ENCODE results near the gene LCE2C.
"Not testable (repeated sequence)": the region's sequence is repeated elsewhere in the genome, so short reads cannot be mapped to it uniquely, and the experiment has no call there.

LCE2C gene

DNA sequence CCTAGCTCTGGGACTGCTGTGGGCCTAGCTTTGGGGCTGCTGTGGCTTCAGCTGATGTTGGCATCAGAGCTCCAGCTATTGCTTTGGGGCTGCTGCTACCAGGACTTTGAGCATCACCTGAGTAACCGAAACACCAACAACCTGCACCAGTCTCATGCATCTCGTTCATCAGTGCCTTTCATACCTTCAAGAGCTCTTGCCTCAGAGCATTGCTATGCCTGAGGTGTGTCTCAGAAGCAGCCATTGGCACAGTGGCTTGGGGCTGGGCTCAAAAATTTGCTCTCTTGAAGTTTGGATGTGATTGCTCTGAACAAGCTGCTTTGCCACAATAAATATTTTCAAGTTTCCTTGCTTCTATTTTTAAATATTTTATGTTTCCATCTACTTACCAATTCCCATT lies 18.6 kb upstream of the LCE2C start:
- TF ChIP-seq, protein P1, sequence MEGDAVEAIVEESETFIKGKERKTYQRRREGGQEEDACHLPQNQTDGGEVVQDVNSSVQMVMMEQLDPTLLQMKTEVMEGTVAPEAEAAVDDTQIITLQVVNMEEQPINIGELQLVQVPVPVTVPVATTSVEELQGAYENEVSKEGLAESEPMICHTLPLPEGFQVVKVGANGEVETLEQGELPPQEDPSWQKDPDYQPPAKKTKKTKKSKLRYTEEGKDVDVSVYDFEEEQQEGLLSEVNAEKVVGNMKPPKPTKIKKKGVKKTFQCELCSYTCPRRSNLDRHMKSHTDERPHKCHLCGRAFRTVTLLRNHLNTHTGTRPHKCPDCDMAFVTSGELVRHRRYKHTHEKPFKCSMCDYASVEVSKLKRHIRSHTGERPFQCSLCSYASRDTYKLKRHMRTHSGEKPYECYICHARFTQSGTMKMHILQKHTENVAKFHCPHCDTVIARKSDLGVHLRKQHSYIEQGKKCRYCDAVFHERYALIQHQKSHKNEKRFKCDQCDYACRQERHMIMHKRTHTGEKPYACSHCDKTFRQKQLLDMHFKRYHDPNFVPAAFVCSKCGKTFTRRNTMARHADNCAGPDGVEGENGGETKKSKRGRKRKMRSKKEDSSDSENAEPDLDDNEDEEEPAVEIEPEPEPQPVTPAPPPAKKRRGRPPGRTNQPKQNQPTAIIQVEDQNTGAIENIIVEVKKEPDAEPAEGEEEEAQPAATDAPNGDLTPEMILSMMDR (IDR thresholded peaks at IDR 0.05; ENCODE audit: low read depth, low read length): no peak
- no peak overlapping the region for H3K4me3 ChIP-seq (ENCODE audit: low read depth, low read length)

DNA sequence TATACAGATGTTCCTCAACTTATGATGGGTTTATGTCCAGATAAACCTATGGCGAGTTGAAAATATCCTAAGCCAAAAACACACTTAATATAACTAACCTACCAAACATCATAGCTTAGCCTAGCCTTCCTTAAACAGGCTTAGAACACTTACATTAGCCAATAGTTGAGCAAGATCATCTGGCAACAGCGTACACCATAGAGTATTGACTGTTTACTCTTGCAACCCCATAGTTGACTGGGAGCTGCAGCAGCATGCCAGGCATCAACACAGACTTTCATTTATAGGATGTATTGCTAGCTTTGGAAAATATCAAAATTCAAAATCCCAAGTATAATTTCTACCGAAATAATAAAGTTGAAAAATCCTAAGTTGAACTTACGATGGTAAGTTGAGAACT lies 17.4 kb upstream of the LCE2C start:
- H3K4me3 ChIP-seq (ENCODE audit: low read depth, low read length): no peak overlapping the region
- TF ChIP-seq, protein P1 (IDR thresholded peaks at IDR 0.05; ENCODE audit: low read depth, low read length): no peak

DNA sequence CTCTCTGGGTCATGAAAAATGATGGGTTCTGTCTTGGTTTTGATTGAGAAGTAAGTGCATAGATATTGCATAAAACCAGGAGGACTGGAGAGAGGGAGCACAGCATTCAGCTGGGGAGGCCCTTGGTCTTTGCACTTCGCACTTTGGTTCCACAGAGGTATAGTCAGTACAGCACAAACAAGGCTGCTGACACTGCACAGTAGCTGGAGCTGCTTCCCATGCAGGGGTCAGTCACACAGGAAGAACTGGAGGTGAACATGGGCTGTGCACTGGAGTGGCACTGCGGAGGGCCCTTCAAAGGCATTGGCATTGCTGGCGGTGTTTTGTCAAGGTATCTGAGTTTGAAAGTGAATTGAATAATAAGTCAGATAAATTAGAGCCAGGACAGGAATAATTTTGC lies 16.4 kb upstream of the LCE2C start:
- no peak overlapping the region for H3K4me3 ChIP-seq (ENCODE audit: low read depth, low read length)
- TF ChIP-seq, protein P1 (IDR thresholded peaks at IDR 0.05; ENCODE audit: low read depth, low read length): no peak

DNA sequence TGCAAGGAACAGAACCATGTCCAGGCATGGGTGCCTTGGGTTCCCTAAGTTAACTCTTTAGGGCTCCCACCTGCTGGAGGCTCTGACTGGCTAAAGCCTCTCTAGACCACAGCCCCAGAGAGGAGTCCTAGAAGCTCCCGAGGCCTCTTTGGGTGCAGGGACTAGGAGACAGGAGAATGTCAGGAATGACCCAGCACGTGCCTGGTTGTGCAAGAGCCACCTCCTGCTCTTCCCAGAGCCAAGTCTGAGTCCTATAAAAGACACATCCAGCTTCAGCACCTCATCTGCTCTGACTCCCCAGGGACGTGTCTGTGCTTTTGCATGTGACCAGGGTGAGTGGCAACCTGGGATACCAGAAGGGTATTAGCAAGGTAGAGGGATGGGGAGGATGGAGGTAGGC lies 12.0 kb upstream of the LCE2C start, which contains the start of gene LCE2D:
LCE2D (plus strand) TSS at position 283 of the 400 bp plus-strand sequence. CDS start 726 bp downstream, outside the sequence.
- no peak within 1 kb of the TSS for H3K4me3 ChIP-seq (ENCODE audit: low read depth, low read length)
- TF ChIP-seq, protein P1 (IDR thresholded peaks at IDR 0.05; ENCODE audit: low read depth, low read length): no peak

DNA sequence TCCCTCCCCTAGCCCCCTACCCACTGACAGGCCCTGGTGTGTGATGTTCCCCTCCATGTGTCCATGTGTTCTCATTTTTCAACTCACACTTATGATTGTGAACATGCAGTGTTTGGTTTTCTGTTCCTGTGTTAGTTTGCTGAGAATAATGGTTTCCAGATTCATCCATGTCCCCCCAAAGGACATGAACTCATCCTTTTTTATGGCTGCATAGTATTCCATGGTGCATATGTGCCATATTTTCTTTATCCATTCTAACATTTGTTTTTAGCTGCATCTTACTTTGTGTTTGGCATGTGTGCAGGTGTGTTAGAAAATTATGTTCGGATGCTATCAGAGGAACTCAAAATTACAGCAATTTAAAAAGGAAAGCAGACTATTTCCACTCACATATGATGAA lies 8.9 kb upstream of the LCE2C start:
- not testable (repeated sequence) for H3K4me3 ChIP-seq (ENCODE audit: low read depth, low read length)

DNA sequence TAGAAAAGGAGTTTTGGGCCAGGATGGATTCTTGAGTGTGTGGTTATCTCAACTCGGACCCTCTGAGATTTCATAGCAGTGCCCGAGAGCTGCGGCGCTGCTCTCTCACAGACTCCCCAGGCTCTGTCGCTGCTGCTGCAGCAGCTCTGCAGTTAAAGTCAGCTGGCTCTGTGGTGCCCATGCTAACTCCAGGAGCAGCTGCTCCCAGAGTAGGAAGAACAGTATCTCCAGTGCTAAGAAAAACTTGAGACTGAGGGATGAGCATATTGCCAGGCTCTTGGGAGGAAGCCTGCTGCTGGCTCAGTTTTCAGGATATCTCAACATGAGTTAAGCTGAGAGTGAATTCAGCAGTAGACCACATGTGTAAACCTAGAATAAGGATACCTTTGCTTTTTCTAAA lies 7.4 kb upstream of the LCE2C start:
- no peak overlapping the region for H3K4me3 ChIP-seq (ENCODE audit: low read depth, low read length)
- TF ChIP-seq, protein P1 (IDR thresholded peaks at IDR 0.05; ENCODE audit: low read depth, low read length): no peak

DNA sequence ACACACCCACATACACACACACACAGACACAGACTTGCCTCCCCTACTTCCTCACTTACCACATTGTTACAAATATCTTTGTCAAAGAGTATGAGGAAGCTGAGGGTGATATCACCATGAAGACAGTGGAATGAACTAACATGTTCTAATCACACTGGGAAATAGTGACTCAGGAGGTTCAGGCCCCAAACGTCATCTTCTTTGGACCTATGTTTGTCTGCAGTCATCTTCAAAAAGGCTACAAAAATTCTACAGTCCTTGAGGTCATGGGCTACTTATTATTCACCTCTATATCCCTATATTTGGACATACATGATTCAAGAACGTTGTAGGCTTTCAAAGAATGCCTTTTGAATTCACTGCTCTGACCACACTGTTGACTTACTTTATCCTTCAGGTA lies 2.1 kb upstream of the LCE2C start:
- TF ChIP-seq, protein P1 (IDR thresholded peaks at IDR 0.05; ENCODE audit: low read depth, low read length): no peak
- no peak overlapping the region for H3K4me3 ChIP-seq (ENCODE audit: low read depth, low read length)

DNA sequence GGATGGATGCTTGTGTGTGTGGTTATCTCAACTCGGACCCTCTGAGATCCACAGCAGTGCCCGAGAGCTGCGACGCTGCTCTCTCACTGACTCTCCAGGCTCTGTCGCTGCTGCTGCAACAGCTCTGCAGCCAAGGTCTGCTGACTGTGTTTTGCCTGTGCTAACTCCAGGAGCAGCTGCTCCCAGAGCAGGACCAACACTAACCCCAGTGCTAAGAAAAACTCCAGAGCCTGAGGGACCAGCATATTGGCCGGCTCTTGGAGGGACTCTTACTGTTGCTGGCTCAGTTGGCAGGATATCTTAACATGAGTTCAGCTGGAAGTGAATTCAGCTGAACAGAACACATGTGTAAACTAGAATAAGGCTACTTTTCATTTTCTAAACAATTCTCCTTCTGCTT lies 4.4 kb downstream of the LCE2C start:
- TF ChIP-seq, protein P1 (IDR thresholded peaks at IDR 0.05; ENCODE audit: low read depth, low read length): no peak
- H3K4me3 ChIP-seq (ENCODE audit: low read depth, low read length): no peak overlapping the region
